DND-41 (cell line): Measurements from ENCODE around the gene RNF123.

Source experiments
- EZH2 ChIP-seq: IDR thresholded peaks from 3 replicates; pipeline ENCODE4 v1.6.1; 2012; ENCODE audit warnings: borderline replicate concordance, low read depth, mild to moderate bottlenecking, moderate library complexity, low read length, inconsistent platforms; ENCODE audit not compliant: severe bottlenecking
- TF ChIP-seq, protein P1 (sequence below): IDR thresholded peaks from 2 replicates; pipeline ENCODE4 v1.5.1; 2012; ENCODE audit warnings: borderline replicate concordance, low read length, moderate library complexity, mild to moderate bottlenecking; ENCODE audit not compliant: poor library complexity, severe bottlenecking; ENCODE audit errors: extremely low read depth

- TF ChIP-seq, protein P1, sequence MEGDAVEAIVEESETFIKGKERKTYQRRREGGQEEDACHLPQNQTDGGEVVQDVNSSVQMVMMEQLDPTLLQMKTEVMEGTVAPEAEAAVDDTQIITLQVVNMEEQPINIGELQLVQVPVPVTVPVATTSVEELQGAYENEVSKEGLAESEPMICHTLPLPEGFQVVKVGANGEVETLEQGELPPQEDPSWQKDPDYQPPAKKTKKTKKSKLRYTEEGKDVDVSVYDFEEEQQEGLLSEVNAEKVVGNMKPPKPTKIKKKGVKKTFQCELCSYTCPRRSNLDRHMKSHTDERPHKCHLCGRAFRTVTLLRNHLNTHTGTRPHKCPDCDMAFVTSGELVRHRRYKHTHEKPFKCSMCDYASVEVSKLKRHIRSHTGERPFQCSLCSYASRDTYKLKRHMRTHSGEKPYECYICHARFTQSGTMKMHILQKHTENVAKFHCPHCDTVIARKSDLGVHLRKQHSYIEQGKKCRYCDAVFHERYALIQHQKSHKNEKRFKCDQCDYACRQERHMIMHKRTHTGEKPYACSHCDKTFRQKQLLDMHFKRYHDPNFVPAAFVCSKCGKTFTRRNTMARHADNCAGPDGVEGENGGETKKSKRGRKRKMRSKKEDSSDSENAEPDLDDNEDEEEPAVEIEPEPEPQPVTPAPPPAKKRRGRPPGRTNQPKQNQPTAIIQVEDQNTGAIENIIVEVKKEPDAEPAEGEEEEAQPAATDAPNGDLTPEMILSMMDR: no peak
- no peak for TF ChIP-seq EZH2
Observed at GRCh38 chr3:49675912-49676311, 13.4 kb upstream of the RNF123 start.
